Lower leg skin (tissue), 3 donors: ENCODE data around the gene ZMYM2.

ENCODE experiments used
- CTCF ChIP-seq, 3 donors: fragments of 450-650 bp; IDR thresholded peaks; one replicate each; pipeline ENCODE4 v1.5.1; 2016; ENCODE audit warnings: antibody characterized with exemption in 3 of 3, mild to moderate bottlenecking in 3 of 3, moderate library complexity in 2 of 3
- POLR2A ChIP-seq, 2 donors: fragments of 450-650 bp; IDR thresholded peaks; one replicate each; pipeline ENCODE4 v1.6.1; 2016 to 2017; ENCODE audit warnings: antibody characterized with exemption in 2 of 2, mild to moderate bottlenecking in 1 of 2, moderate library complexity in 1 of 2

- TF ChIP-seq POLR2A (IDR thresholded peaks at IDR 0.05) (no peak), CTCF (IDR thresholded peaks at IDR 0.05) (no peak)
Measured at GRCh38 chr13:19984430-19985218, 26.1 kb downstream of the ZMYM2 start.
